ENCODE measurements around the gene OR10K2. TPM values are rescaled to one million over a fixed set of nuclear protein-coding genes. Genes with fewer than 3 reads are reported as not detected.
A peak's percentile ranks its signal among the peaks of the same experiment; 100 is the strongest.
"Not testable (repeated sequence)": the region's sequence is repeated elsewhere in the genome, so short reads cannot be mapped to it uniquely, and the experiment has no call there.

Gene OR10K2
- polyA plus RNA-seq, result not detected

- Mint-ChIP-seq H3K4me3 (no peak within 1 kb of the TSS), H3K9me3 (peaks cover 5 to 17% (median 6%) of the 10 kb centered on the region in 3 donors), H3K27me3 (peaks cover 4% of the 10 kb centered on the region), H3K36me3 (peaks cover 4% of the 10 kb centered on the region), H3K4me1 (no peaks in the 10 kb centered on the region), H3K27ac (no peak within 1 kb of the TSS)
Observed at GRCh38 chr1:158426137-158426536, at the start of gene OR10K2. OR10K2 (minus strand) TSS chr1:158426237; CDS start chr1:158420866, 5,371 bp downstream.

DNA sequence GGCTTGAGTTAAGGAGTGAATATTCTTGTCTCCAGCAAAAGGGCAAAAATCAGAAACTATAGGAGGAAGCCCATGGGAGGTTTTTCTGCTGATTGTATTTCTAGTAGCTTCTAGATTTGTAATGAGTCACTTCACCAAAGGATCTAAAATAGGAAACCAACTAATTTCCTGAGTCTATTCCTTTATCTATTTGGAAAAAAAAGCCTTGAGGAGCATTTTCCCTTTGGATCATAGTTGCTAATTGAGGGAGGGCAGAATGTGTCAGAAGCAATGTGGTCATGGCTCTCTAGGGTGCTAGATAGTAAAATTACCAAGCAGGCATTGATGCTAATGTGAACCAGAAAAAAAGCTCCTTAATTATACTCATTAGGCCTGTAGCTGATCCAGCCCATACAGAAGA is 45.9 kb upstream of the OR10K2 start, which contains the start of gene OR10R2:
Gene OR10R2 (plus strand): TSS at position 301 of the 400 bp plus-strand sequence. CDS start 106 bp downstream, outside the sequence.
- H3K27ac Mint-ChIP-seq, result peak within 1 kb of the TSS in 1 of 3 donors; percentile 2
- no peaks in the 10 kb centered on the region for H3K4me1 Mint-ChIP-seq
- peaks cover 3% of the 10 kb centered on the region for H3K27me3 Mint-ChIP-seq
- no peaks in the 10 kb centered on the region for H3K36me3 Mint-ChIP-seq
- H3K9me3 Mint-ChIP-seq, result no peaks in the 10 kb centered on the region
- H3K4me3 Mint-ChIP-seq, result no peak within 1 kb of the TSS

GRCh38 chr1:158461534-158461933 is 35.5 kb upstream of the OR10K2 start, which contains the start of gene OR10K1:
OR10K1 (plus strand) TSS chr1:158461834; CDS start chr1:158465562, 3,728 bp downstream.
- H3K27me3 Mint-ChIP-seq, result peaks cover 2% of the 10 kb centered on the region
- H3K4me1 Mint-ChIP-seq, result no peaks in the 10 kb centered on the region
- no peak within 1 kb of the TSS for H3K27ac Mint-ChIP-seq
- H3K4me3 Mint-ChIP-seq, result no peak within 1 kb of the TSS
- peaks cover 3% of the 10 kb centered on the region for H3K36me3 Mint-ChIP-seq
- peaks cover 0 to 2% (median 2%) of the 10 kb centered on the region in 3 donors for H3K9me3 Mint-ChIP-seq

- H3K9me3 Mint-ChIP-seq, result peaks cover 0 to 2% (median 0%) of the 10 kb centered on the region in 3 donors
- no peak overlapping the region for H3K27ac Mint-ChIP-seq
- H3K4me3 Mint-ChIP-seq, result no peak overlapping the region
- no peaks in the 10 kb centered on the region for H3K36me3 Mint-ChIP-seq
- H3K27me3 Mint-ChIP-seq, result peaks cover 3% of the 10 kb centered on the region
- no peaks in the 10 kb centered on the region for H3K4me1 Mint-ChIP-seq
Observed at GRCh38 chr1:158458263-158458662, 32.2 kb upstream of the OR10K2 start.

- no peak overlapping the region for H3K4me3 Mint-ChIP-seq
- no peaks in the 10 kb centered on the region for H3K4me1 Mint-ChIP-seq
- H3K27ac Mint-ChIP-seq, result no peak overlapping the region
- H3K27me3 Mint-ChIP-seq, result peaks cover 3% of the 10 kb centered on the region
- peaks cover 0 to 2% (median 0%) of the 10 kb centered on the region in 3 donors for H3K9me3 Mint-ChIP-seq
- H3K36me3 Mint-ChIP-seq, result no peaks in the 10 kb centered on the region
Observed at GRCh38 chr1:158457246-158457645, 31.2 kb upstream of the OR10K2 start.

GRCh38 chr1:158454537-158454936 is 28.5 kb upstream of the OR10K2 start:
- peaks cover 2 to 11% (median 8%) of the 10 kb centered on the region in 3 donors for H3K9me3 Mint-ChIP-seq
- no peak overlapping the region for H3K27ac Mint-ChIP-seq
- no peak overlapping the region for H3K4me3 Mint-ChIP-seq
- H3K27me3 Mint-ChIP-seq, result peaks cover 9% of the 10 kb centered on the region
- no peaks in the 10 kb centered on the region for H3K36me3 Mint-ChIP-seq
- H3K4me1 Mint-ChIP-seq, result no peaks in the 10 kb centered on the region

GRCh38 chr1:158445376-158445775 is 19.3 kb upstream of the OR10K2 start:
- H3K27me3 Mint-ChIP-seq, result peaks cover 3% of the 10 kb centered on the region
- H3K4me3 Mint-ChIP-seq, result no peak overlapping the region
- peaks cover 0 to 3% (median 0%) of the 10 kb centered on the region in 3 donors for H3K4me1 Mint-ChIP-seq
- H3K9me3 Mint-ChIP-seq, result no peaks in the 10 kb centered on the region
- H3K27ac Mint-ChIP-seq, result no peak overlapping the region
- peaks cover 2% of the 10 kb centered on the region for H3K36me3 Mint-ChIP-seq

DNA sequence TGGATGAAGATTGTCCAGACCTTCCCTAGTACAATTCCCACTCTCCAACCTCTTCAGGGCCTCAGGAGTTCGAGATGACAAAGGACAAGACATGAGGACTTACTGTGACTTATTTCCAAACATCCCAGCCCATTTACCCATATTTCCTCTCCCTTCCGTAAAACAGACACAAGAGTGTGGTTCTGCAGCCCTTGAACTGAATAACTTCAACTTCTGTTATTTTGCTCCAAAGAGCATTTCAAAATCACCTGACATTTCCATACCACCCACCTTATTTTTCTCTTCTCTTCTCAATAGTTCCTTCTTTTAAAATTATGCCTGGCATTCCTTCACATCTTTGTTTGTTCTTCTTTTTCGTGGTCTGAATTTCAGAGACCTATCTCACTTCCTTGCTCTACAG is 8.7 kb upstream of the OR10K2 start:
- Mint-ChIP-seq H3K9me3 (peaks cover 6 to 13% (median 8%) of the 10 kb centered on the region in 3 donors), H3K27me3 (peaks cover 19% of the 10 kb centered on the region), H3K36me3 (no peaks in the 10 kb centered on the region), H3K4me1 (peaks cover 0 to 1% (median 0%) of the 10 kb centered on the region in 3 donors), H3K4me3 (no peak overlapping the region), H3K27ac (no peak overlapping the region)

GRCh38 chr1:158430163-158430562 is 4.1 kb upstream of the OR10K2 start:
- not testable (repeated sequence) for H3K27ac Mint-ChIP-seq, H3K4me3 Mint-ChIP-seq, H3K36me3 Mint-ChIP-seq, H3K4me1 Mint-ChIP-seq
- Mint-ChIP-seq H3K9me3 (peaks cover 10 to 24% (median 11%) of the 10 kb centered on the region in 3 donors), H3K27me3 (peaks cover 13% of the 10 kb centered on the region)

DNA sequence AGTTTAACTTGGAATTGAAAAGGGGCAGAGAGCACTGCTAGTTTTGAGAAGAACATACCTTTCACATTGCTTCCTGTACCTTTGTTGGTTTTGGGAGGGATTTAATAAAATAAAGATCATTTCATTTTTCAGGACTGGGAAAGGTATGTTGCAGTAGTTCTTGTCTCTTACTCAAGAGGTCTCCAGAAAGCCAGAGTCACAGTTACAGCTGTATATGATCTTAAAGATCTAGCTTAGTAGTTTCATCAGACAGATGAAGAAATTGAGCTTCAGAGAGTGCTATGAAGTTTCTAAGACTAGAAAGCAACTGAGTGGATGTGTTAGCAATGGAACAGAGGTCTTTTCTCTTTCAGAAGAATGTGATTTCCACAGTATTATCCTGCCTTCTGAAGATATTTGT is 1.0 kb downstream of the OR10K2 start:
- Mint-ChIP-seq H3K27me3 (no peaks in the 10 kb centered on the region), H3K9me3 (peaks cover 4 to 11% (median 4%) of the 10 kb centered on the region in 3 donors), H3K4me3 (no peak overlapping the region), H3K27ac (no peak overlapping the region), H3K4me1 (no peaks in the 10 kb centered on the region), H3K36me3 (peaks cover 4% of the 10 kb centered on the region)

DNA sequence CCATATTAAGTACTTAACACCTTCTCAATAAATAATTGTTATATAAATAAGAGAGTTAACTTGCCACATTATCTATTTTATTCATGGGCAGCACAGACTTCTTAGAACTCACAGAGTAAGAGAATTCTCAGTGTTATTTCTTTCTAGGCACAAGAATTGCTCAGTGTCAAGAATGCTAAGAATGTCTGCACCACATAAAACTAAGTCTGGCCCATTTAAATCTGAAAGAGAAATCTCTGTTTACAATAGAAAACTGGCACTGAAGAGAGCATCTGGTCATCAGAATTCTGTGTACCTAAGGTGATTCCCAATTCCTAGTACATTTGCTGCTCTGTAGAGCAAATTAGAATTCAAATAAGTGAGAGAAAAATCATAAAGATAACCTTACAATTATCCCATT is 3.8 kb downstream of the OR10K2 start:
- H3K27ac Mint-ChIP-seq, result no peak overlapping the region
- H3K9me3 Mint-ChIP-seq, result peaks cover 0 to 1% (median 0%) of the 10 kb centered on the region in 3 donors
- H3K36me3 Mint-ChIP-seq, result no peaks in the 10 kb centered on the region
- H3K27me3 Mint-ChIP-seq, result no peaks in the 10 kb centered on the region
- no peaks in the 10 kb centered on the region for H3K4me1 Mint-ChIP-seq
- H3K4me3 Mint-ChIP-seq, result no peak overlapping the region

DNA sequence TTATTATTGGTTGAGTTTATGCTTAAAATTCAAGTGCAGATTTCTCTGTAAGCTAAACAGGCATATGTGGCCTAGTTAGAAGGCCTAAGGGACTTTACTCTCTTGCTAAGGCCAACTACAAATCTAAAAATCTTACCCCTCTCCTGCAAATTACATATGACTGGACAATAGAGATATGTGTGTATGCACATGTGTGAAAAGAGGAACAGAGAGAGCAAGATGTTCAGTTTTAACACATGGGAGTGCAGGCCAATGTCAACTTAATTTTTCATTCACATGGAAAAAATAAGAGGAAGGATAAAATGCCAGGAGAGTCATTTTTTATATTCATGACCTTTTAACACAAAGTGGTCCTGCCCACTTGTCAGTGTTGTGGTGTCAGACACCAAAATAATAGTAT is 8.5 kb downstream of the OR10K2 start:
- Mint-ChIP-seq H3K36me3 (peaks cover 2% of the 10 kb centered on the region), H3K9me3 (peaks cover 0 to 1% (median 0%) of the 10 kb centered on the region in 3 donors), H3K27me3 (no peaks in the 10 kb centered on the region), H3K4me1 (no peaks in the 10 kb centered on the region), H3K4me3 (no peak overlapping the region), H3K27ac (no peak overlapping the region)

DNA sequence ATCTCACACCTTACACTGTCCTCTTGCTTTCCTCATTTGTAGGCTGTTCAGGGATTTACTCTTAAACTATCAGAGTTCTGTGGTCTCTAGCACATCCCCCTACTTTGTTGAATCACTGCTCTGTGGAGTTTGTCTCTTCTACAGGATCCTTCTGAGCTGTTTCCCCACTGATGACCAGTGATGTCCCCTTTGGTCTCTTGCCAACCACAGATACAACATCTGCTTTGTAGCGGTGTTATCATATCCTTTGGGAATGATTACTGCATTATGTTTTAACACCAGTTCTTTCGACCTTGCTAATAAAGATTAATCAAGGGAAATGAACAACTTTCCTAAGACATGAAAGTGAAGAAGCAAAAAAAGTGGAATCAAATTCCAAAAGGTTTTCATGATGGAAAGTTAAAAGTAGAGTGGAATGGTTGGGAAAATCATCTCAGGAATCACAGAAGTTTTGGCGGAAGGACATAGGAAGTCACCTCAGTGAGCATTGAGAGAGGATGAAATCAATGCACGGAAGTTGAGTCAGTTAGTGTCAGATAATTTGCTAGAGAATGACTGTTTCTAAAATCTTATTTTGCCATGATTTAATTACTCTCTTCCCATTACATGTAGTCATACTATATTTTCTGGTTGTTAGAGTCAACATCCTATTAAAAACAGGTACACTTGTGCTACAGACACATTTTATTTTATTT is 11.2 kb downstream of the OR10K2 start:
- Mint-ChIP-seq H3K36me3 (peaks cover 2% of the 10 kb centered on the region), H3K4me1 (no peaks in the 10 kb centered on the region), H3K27me3 (no peaks in the 10 kb centered on the region), H3K9me3 (no peaks in the 10 kb centered on the region), H3K4me3 (no peak overlapping the region), H3K27ac (no peak overlapping the region)

GRCh38 chr1:158407092-158407491 is 18.9 kb downstream of the OR10K2 start:
- Mint-ChIP-seq H3K9me3 (no peaks in the 10 kb centered on the region), H3K27ac (no peak overlapping the region), H3K4me3 (no peak overlapping the region), H3K4me1 (no peaks in the 10 kb centered on the region), H3K27me3 (no peaks in the 10 kb centered on the region), H3K36me3 (no peaks in the 10 kb centered on the region)

- Mint-ChIP-seq H3K27me3 (no peaks in the 10 kb centered on the region), H3K27ac (no peak overlapping the region), H3K9me3 (no peaks in the 10 kb centered on the region), H3K4me1 (peaks cover 0 to 3% (median 0%) of the 10 kb centered on the region in 3 donors), H3K4me3 (no peak overlapping the region), H3K36me3 (no peaks in the 10 kb centered on the region)
Observed at GRCh38 chr1:158400871-158401270, 25.2 kb downstream of the OR10K2 start.

Measured in IgD-negative memory B cell (primary cell).